IMR-90 (cell line): Measurements from ENCODE around the gene ERC2. TPM values are rescaled to one million over a fixed set of nuclear protein-coding genes. Genes with fewer than 3 reads are reported as not detected.

Experiments
- ATAC-seq: fragments of 200-7000 bp; cut with Tn5 transposase; 2 replicates; pipeline ENCODE4 v1.9.1; 2020; ENCODE audit warnings: low read depth, mild to moderate bottlenecking, moderate library complexity
- BruUV-seq: library from RNA; stranded (reverse); fragments of 400-500 nt; replicated peaks from 2 replicates; lab custom pipeline; 2021; lab: Mats Ljungman, UMichigan
- CTCF ChIA-PET: fragments of 300-600 bp; formaldehyde crosslinking; extraction: SDS; loops from one replicate; lab custom pipeline; 2021; ENCODE audit warnings: antibody characterized with exemption; lab: Yijun Ruan, JAX
- POLR2A ChIA-PET: fragments of 300-600 bp; sonication (Branson Sonifier 250); formaldehyde crosslinking; loops from one replicate; lab custom pipeline; 2022; ENCODE audit warnings: antibody characterized with exemption; ENCODE audit not compliant: unreplicated experiment; lab: Charles Lee
- DNase-seq: peaks from one replicate; pipeline ENCODE4 v3.0.0; 2013
- H2AFZ ChIP-seq: replicated peaks from 2 replicates; pipeline ENCODE3; 2013; ENCODE audit warnings: low read length, mild to moderate bottlenecking; ENCODE audit not compliant: poor library complexity
- H2AK5ac ChIP-seq: 2 replicates; pipeline ENCODE4 v1.6.1; 2013; ENCODE audit warnings: low read depth, low read length, inconsistent platforms
- H2AK9ac ChIP-seq: replicated peaks from 2 replicates; pipeline ENCODE3; 2013; ENCODE audit warnings: mild to moderate bottlenecking, low read depth, low read length, moderate library complexity; ENCODE audit not compliant: poor library complexity
- H2BK120ac ChIP-seq: 2 replicates; pipeline ENCODE4 v1.6.1; 2013; ENCODE audit warnings: low read depth, low read length, inconsistent platforms
- H2BK15ac ChIP-seq: 3 replicates; pipeline ENCODE4 v1.6.1; 2013; ENCODE audit warnings: low read depth, low read length, inconsistent platforms
- H2BK20ac ChIP-seq: 2 replicates; pipeline ENCODE4 v1.6.1; 2013; ENCODE audit warnings: low read depth, mild to moderate bottlenecking, inconsistent platforms, low read length, moderate library complexity
- H2BK5ac ChIP-seq: 2 replicates; pipeline ENCODE4 v1.6.1; 2013; ENCODE audit warnings: mild to moderate bottlenecking, low read depth, low read length, inconsistent platforms; ENCODE audit not compliant: poor library complexity, severe bottlenecking
- H3K14ac ChIP-seq: replicated peaks from 2 replicates; pipeline ENCODE4 v1.6.1; 2013; ENCODE audit warnings: low read depth, low read length, inconsistent platforms
- H3K18ac ChIP-seq: 2 replicates; pipeline ENCODE4 v1.6.1; 2013; ENCODE audit warnings: low read depth, low read length, control low read depth
- H3K23ac ChIP-seq: 2 replicates; pipeline ENCODE4 v1.6.1; 2013; ENCODE audit warnings: low read depth, low read length, inconsistent platforms
- H3K27ac ChIP-seq: 2 replicates; pipeline ENCODE4 v1.5.1; 2013; ENCODE audit warnings: mild to moderate bottlenecking, control low read depth, low read length; ENCODE audit not compliant: insufficient read depth
- H3K27me3 ChIP-seq: 2 replicates; pipeline ENCODE4 v1.6.1; 2013; ENCODE audit warnings: low read length; ENCODE audit not compliant: control insufficient read depth, insufficient read depth
- H3K36me3 ChIP-seq: 2 replicates; pipeline ENCODE4 v1.6.1; 2013; ENCODE audit warnings: low read length, mixed read lengths; ENCODE audit not compliant: control insufficient read depth, insufficient read depth
- H3K4ac ChIP-seq: 2 replicates; pipeline ENCODE4 v1.6.1; 2013; ENCODE audit warnings: low read depth, low read length, inconsistent platforms
- H3K4me1 ChIP-seq: 2 replicates; pipeline ENCODE4 v1.6.1; 2013; ENCODE audit warnings: low read length, mixed read lengths; ENCODE audit not compliant: control insufficient read depth, insufficient read depth
- H3K4me2 ChIP-seq: 2 replicates; pipeline ENCODE4 v1.6.1; 2013; ENCODE audit warnings: low read depth, mild to moderate bottlenecking, control low read depth, low read length, moderate library complexity
- H3K4me3 ChIP-seq: 2 replicates; pipeline ENCODE4 v1.5.1; 2013; ENCODE audit warnings: low read depth, mild to moderate bottlenecking, control low read depth, low read length, moderate library complexity; ENCODE audit not compliant: insufficient read depth
- H3K56ac ChIP-seq: 2 replicates; pipeline ENCODE4 v1.6.1; 2013; ENCODE audit warnings: low read length, inconsistent platforms; ENCODE audit not compliant: insufficient read depth; ENCODE audit errors: extremely low read depth
- H3K79me1 ChIP-seq, 2 experiments: 2 replicates each; pipeline ENCODE4 v1.6.1; 2013; ENCODE audit warnings: low read length in 2 of 2, inconsistent platforms in 1 of 2, low read depth in 1 of 2
- H3K9ac ChIP-seq: 2 replicates; pipeline ENCODE4 v1.6.1; 2013; ENCODE audit warnings: low read depth, low read length, control low read depth
- H3K9me1 ChIP-seq: 2 replicates; pipeline ENCODE4 v1.6.1; 2013; ENCODE audit warnings: low read length, inconsistent platforms; ENCODE audit not compliant: insufficient read depth
- H3K9me3 ChIP-seq: 2 replicates; pipeline ENCODE4 v1.6.1; 2013; ENCODE audit warnings: low read length; ENCODE audit not compliant: control insufficient read depth, insufficient read depth
- H4K20me1 ChIP-seq: 2 replicates; pipeline ENCODE4 v1.6.1; 2013; ENCODE audit warnings: low read length, inconsistent platforms; ENCODE audit not compliant: insufficient read depth
- H4K5ac ChIP-seq: 2 replicates; pipeline ENCODE4 v1.6.1; 2013; ENCODE audit warnings: mild to moderate bottlenecking, low read depth, low read length, control low read depth
- H4K8ac ChIP-seq, 2 experiments: 2 replicates each; pipeline ENCODE4 v1.6.1; 2013; ENCODE audit warnings: low read depth in 2 of 2, low read length in 2 of 2, control low read depth in 1 of 2, inconsistent platforms in 1 of 2
- H4K91ac ChIP-seq: 2 replicates; pipeline ENCODE4 v1.6.1; 2013; ENCODE audit warnings: low read depth, low read length, inconsistent platforms; ENCODE audit not compliant: insufficient read depth
- BHLHE40 ChIP-seq: fragments of 150-350 bp; IDR thresholded peaks from 2 replicates; pipeline ENCODE4 v1.6.1; 2016; ENCODE audit warnings: mild to moderate bottlenecking, low read depth, low read length
- CHD1 ChIP-seq: IDR thresholded peaks from 2 replicates; pipeline ENCODE4 v1.6.1; 2012; ENCODE audit warnings: low read depth, low read length, improper control_type of control experiment
- FOS ChIP-seq: fragments of 150-350 bp; IDR thresholded peaks from 2 replicates; pipeline ENCODE4 v1.6.1; 2016; ENCODE audit warnings: low read depth, low read length
- MAFK ChIP-seq: IDR thresholded peaks from 2 replicates; pipeline ENCODE4 v1.6.1; 2012; ENCODE audit warnings: low read depth, low read length, improper control_type of control experiment
- POLR2A ChIP-seq: IDR thresholded peaks from 2 replicates; pipeline ENCODE4 v1.6.1; 2012; ENCODE audit warnings: mild to moderate bottlenecking, low read depth, low read length
- RAD21 ChIP-seq: IDR thresholded peaks from 2 replicates; pipeline ENCODE4 v1.6.1; 2012; ENCODE audit warnings: low read length, improper control_type of control experiment
- RCOR1 ChIP-seq: IDR thresholded peaks from 2 replicates; pipeline ENCODE4 v1.6.1; 2012; ENCODE audit warnings: mild to moderate bottlenecking, low read length, improper control_type of control experiment; ENCODE audit not compliant: insufficient replicate concordance
- RFX5 ChIP-seq: IDR thresholded peaks from 2 replicates; pipeline ENCODE4 v1.8.0; 2012; ENCODE audit warnings: low read depth, mild to moderate bottlenecking, low read length, moderate library complexity
- SMC3 ChIP-seq: fragments of 150-350 bp; IDR thresholded peaks from 2 replicates; pipeline ENCODE4 v1.6.1; 2016; ENCODE audit warnings: low read depth, mild to moderate bottlenecking, antibody characterized with exemption, low read length, moderate library complexity
- USF2 ChIP-seq: fragments of 150-350 bp; IDR thresholded peaks from 2 replicates; pipeline ENCODE4 v1.6.1; 2017; ENCODE audit warnings: mild to moderate bottlenecking, antibody characterized with exemption, low read length, low read depth
- WGBS, 2 experiments: methylation state at CpG; one replicate each; pipeline versions ENCODE4 v1.1.5 to v1.1.7; 2013; ENCODE audit warnings: missing lambda C conversion rate in 2 of 2; ENCODE audit not compliant: insufficient read length in 1 of 2; ENCODE audit errors: extremely low coverage in 2 of 2; 5-methylcytosine and 5-hydroxymethylcytosine counted together
- dilution Hi-C: fragments of 300-500 bp; cut with HindIII; formaldehyde crosslinking; loops from one replicate; pipeline ENCODE4 v1.14.3; 2018; ENCODE audit warnings: low sequenced_read_pairs; ENCODE audit not compliant: unreplicated experiment
- in situ Hi-C: fragments of 300-500 bp; cut with MboI; formaldehyde crosslinking; loops from 3 replicates; pipeline ENCODE4 v1.14.3; 2019; ENCODE audit warnings: low sequenced_read_pairs, inconsistent platforms, mixed read lengths
- intact Hi-C: fragments of 100-400 bp; cut with micrococcal nuclease; formaldehyde crosslinking; loops from 2 replicates; pipeline ENCODE4 v1.10.0; 2022
- polyA plus RNA-seq, 3 experiments: library from polyadenylated mRNA; depleted of rRNA; stranded (reverse); fragments of >200 nt; gene quantifications; 2 replicates each; pipeline ENCODE4 v1.2.3, GENCODE V29; 2012; ENCODE audit warnings: low replicate concordance in 1 of 3
- total RNA-seq: library from RNA; depleted of rRNA; stranded (reverse); fragments of >200 nt; gene quantifications from 2 replicates; pipeline ENCODE4 v1.2.3, GENCODE V29; 2012

The ERC2 gene
- total and polyA plus RNA-seq, 2 of the 4 experiments (the other 2 are of a cell fraction), result 0.17 to 0.18 TPM

GRCh38 chr3:55816794-55817576 lies 651.3 kb downstream of the ERC2 start:
- Histone ChIP-seq H3K27ac (no peak overlapping the region), H3K18ac (no peak overlapping the region), H2BK15ac (no peak overlapping the region), H3K79me1 (no peaks in the 10 kb centered on the region), H3K9me3 (no peaks in the 10 kb centered on the region), H3K4ac (no peak overlapping the region), H4K20me1 (no peaks in the 10 kb centered on the region), H4K8ac (no peak overlapping the region), H2BK120ac (no peak overlapping the region), H3K4me3 (no peak overlapping the region), H2AK9ac (no peak overlapping the region), H2AFZ (no peak overlapping the region), H3K36me3 (no peaks in the 10 kb centered on the region), H3K9me1 (no peaks in the 10 kb centered on the region), H4K91ac (no peak overlapping the region), H3K9ac (no peak overlapping the region), H2BK5ac (no peak overlapping the region), H3K56ac (no peak overlapping the region), H3K4me2 (no peak overlapping the region), H2BK20ac (no peak overlapping the region), H3K23ac (no peak overlapping the region), H3K27me3 (peaks cover 25% of the 10 kb centered on the region), H3K4me1 (no peaks in the 10 kb centered on the region), H3K14ac (no peak overlapping the region), H4K5ac (no peak overlapping the region), H2AK5ac (no peak overlapping the region)
- ChIA-PET CTCF (interaction anchor here (0.6 to 0.9 kb wide), 2 partner anchors 11 to 359 kb away, joined by 3 to 4 read pairs; no protein-coding TSS in a partner anchor), POLR2A (no interaction called here)
- intact Hi-C loops (no loop called here), in situ Hi-C loops (no loop called here), dilution Hi-C loops (no loop called here)
- BruUV-seq, result no TSS peak
- 46% methylated on average over 2 of the region's 8 CpGs; no CpG with 5 or more reads in 1 of the 2 experiments for WGBS, 2 experiments
- ATAC-seq (no peak), DNase-seq (no peak)
- TF ChIP-seq FOS (no peak), RFX5 (no peak), MAFK (no peak), RCOR1 (no peak), BHLHE40 (no peak), POLR2A (no peak), RAD21 (no peak), USF2 (no peak), CHD1 (no peak), SMC3 (no peak)
